Raji (cell line): ENCODE data around the gene NPB.

Source experiments
- POLR2A ChIP-seq: IDR thresholded peaks from 2 replicates; pipeline ENCODE4 v1.6.1; 2011; ENCODE audit warnings: low read depth, low read length, control low read depth; ENCODE audit not compliant: insufficient read depth

NPB gene

DNA sequence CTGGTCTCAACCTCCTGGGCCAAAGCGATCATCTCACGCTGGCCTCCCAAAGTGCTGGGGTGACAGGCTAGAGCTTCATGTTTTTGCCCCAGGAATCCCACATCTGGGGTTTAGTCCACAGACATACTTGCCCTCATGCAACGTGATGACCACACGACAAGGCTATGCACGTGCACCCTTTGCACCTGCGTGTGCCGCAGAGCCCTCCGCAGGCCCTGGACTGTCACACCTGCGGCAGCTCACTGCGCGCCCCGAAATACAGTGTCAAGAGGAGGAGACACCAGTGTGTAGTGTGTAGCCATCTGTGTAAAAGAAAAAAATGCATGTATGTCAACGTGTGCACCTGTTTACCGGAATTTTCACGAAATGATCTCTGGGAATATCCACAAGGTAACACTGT is 48.5 kb downstream of the NPB start:
- TF ChIP-seq POLR2A = no peak

DNA sequence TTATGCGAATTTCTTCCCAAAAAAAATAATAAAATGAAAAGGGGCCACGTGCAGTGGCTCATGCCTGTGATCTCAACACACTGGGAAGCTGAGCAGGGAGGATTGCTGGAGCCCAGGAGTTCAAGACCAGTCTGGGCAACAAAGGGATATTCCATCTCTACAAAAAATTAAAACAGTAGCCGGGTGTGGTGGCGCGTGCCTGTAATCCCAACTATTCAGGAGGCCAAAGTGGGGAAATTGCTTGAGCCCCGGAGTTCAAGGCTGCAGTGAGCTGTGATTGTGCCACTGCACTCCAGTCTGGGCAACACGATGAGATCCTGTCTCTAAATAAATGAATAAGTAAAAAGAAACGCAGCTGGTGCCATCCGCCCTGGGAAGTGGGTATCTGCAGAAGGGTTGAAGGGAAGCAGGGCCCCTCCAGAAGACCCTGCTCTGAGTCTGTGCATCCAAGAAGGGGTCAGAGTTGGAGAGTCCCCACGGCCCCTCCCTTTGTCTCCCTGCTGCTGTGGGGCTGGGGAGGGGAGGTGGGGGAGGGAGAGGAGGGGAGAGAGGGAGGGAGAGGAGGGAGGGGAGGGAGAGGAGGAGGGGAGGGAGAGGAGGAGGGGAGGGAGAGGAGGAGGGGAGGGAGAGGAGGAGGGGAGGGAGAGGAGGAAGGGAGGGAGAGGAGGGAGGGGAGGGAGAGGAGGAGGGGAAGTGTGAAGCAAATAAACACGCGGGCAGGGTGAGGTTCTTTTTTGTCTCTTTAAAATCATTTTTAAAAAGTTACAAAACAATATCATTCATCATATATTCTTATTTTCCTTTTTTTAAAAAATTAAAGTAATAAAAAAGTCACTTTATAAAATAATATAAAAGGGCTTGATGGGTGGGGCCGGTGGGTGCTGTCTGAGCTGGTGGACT is 50.0 kb downstream of the NPB start:
- TF ChIP-seq POLR2A = no peak
